GM15510 (cell line): Measurements from ENCODE around the gene CDKAL1.

Experiments used
- POLR2A ChIP-seq: IDR thresholded peaks from 3 replicates; pipeline ENCODE4 v1.6.1; 2011; ENCODE audit warnings: borderline replicate concordance; ENCODE audit not compliant: insufficient read length; ENCODE audit errors: extremely low read depth

CDKAL1 gene

DNA sequence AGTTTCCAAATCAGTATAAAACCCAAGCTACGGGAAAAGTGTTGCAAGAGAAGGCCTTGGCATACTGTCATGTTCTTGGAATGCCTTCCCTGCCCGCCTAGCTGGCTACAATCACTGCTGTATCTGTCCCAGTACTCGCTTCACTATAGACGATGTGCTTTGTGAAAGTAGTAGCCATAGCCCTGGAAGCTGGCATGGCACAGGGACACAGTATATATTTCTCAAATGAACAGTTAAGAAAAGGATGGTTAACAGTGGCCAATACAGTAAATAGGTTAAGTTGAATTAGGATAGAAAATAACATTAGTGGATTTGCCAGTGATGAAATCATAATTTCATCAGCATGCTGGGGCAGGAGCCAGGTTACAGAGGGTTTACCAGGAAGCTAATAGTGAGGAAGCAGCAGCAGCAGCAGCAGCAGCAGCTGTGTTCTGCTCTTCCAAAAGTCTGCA, 499.3 kb downstream of the CDKAL1 start:
- TF ChIP-seq POLR2A = no peak

DNA sequence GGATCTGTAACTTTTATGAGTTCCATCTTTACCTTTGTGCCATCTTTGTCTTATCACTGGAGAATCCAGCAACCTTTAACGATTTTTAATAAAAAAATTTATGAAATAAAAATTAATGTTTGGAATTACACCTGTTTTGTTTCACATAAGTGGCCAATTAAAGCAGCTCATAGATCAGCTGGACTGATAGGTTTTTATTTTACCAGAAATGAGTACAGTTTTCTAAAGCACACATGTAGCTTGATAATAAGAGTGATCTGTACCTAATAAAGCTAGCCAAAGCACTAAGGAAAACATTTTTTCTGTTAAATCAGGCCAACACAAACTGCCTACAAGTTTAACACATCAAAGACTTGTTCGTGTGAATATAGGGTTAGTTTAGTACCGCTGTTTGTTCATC, 500.1 kb downstream of the CDKAL1 start:
- no peak for TF ChIP-seq POLR2A

DNA sequence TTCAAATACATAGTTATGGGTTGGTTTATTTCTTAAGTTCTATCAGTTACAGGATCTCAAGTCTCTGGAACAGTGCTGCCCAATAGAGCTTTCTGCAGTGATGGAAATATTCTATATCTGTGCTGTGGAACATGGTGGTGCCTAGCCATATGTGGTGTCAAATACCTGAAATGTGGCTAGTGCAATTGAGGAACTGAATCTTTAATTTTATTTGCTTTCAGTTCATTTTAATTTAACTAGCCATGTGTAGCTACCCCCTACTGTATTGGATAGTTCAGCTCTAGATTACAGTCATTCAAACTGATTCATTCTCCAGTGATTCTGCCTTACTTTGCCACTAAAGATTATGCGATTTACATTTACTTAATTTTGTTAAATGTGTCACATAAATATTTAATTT, 503.2 kb downstream of the CDKAL1 start:
- no peak for TF ChIP-seq POLR2A

DNA sequence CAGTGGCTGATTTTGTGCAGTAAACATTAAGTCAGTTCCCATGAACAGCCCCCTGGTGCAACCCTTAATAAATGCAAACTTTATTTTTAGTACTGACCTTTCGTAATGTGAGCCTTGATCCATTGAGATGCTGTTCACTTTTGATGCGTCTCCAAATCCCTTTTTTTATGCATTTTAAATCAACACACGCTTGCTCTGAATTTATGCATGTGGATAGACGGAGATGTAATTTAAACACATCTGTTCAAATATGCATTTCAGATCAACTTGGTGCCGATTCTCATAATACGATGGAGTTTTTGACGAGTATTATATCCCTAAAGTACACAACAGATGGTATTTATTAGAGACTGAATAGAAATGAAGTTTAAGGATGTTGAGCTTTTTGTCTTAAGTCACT, 505.7 kb downstream of the CDKAL1 start:
- TF ChIP-seq POLR2A = no peak

GRCh38 chr6:21045135-21045700, 511.0 kb downstream of the CDKAL1 start:
- TF ChIP-seq POLR2A = no peak

- no peak for TF ChIP-seq POLR2A
Observed at GRCh38 chr6:21046276-21046675, 512.0 kb downstream of the CDKAL1 start.

DNA sequence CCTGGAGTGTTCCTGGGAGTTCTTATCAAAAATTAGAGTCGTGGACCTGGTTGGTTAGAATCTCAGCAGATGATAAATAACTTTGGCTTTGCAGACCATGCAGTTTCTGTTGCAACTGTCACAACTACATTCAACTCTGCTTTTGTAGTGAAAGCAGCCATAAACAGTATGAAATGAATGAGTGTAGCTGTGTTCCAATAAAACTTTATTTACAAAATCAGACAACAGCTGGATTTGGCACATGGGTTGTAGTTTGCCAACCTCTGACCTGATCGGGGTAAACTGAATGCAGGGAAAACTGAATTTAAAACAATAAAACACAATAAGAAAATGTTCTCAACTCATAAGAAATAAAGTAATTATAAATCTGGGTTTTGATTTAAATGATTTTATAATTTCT, 513.8 kb downstream of the CDKAL1 start:
- no peak for TF ChIP-seq POLR2A

DNA sequence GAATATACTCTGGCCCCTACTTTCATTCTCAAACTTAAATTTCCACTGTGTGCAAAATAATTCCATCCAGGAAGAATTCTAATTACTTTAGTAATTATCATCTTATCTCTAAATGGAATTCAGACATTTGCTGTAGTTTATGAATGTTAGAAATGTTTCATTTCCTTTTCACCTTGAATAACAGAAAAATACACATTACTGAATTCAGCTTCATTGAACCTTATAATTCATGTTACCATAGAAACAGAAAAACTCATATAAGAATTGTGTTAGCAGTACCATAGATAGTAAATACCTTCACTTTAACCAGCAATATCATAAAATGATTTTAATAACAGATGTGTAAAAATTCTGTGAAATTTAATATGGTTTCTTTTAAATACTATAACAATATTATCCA, 514.9 kb downstream of the CDKAL1 start:
- no peak for TF ChIP-seq POLR2A

GRCh38 chr6:21049572-21049971, 515.3 kb downstream of the CDKAL1 start:
- no peak for TF ChIP-seq POLR2A

DNA sequence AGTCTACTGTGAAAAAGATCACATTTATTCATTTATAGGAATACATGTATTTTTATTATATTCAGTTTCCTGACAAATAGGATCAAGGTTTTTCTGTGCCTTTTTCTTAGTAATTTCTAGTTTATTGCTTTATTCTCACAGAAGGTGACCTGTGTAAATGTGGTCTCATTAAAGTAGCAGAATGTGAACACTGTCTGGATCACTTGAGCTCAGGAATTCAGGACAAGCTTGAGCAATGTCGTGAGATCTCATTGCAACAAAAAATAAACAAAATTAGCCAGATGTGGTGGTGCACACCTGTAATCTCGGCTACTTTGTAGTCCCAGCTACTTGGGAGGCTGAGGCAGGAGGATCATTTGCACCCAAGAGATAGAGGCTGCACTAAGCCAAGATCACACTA, 516.7 kb downstream of the CDKAL1 start:
- TF ChIP-seq POLR2A = no peak

GRCh38 chr6:21051777-21052176, 517.5 kb downstream of the CDKAL1 start:
- TF ChIP-seq POLR2A = no peak

DNA sequence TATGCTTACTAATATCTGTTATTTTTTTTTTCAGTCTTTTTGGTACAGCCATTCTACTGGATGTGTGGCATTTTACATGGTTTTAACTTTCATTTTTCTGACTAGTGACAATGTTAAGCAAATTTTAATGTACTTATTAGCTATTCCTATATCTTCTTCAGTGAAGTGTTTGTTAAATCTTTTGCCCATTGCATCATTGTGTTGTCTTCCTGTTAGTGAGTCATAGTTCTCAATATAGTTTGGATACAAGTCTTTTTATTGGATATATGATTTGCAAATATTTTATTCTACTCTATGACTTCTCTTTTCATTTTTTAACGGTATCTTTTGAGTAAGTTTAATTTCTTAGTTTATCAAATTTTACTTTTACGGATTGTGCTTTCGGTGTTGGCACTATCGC, 519.4 kb downstream of the CDKAL1 start:
- no peak for TF ChIP-seq POLR2A

GRCh38 chr6:21061892-21062291, 527.6 kb downstream of the CDKAL1 start:
- no peak for TF ChIP-seq POLR2A

GRCh38 chr6:21064756-21065340, 530.6 kb downstream of the CDKAL1 start:
- TF ChIP-seq POLR2A = no peak

GRCh38 chr6:21067521-21067920, 533.3 kb downstream of the CDKAL1 start:
- no peak for TF ChIP-seq POLR2A

GRCh38 chr6:21070620-21071019, 536.4 kb downstream of the CDKAL1 start:
- no peak for TF ChIP-seq POLR2A
